ENCODE data around the gene NOP14. TPM values are rescaled to one million over a fixed set of nuclear protein-coding genes. Genes with fewer than 3 reads are reported as not detected.
A peak's percentile ranks its signal among the peaks of the same experiment; 100 is the strongest.

The NOP14 gene
- total RNA-seq, 1 donor, result 25.6 TPM

- DNase-seq (ENCODE audit: low read depth), result no peak
- no peak for TF ChIP-seq CTCF (IDR thresholded peaks at IDR 0.05; ENCODE audit: insufficient read depth, low read length)
- H3K4me3 ChIP-seq (ENCODE audit: low read depth, low read length), result no peak overlapping the region
Measured at GRCh38 chr4:2898001-2898400, 65.2 kb downstream of the NOP14 start.

GRCh38 chr4:2893772-2894171, 69.4 kb downstream of the NOP14 start:
- peak; percentile 77 for DNase-seq (ENCODE audit: low read depth)
- no peak overlapping the region for H3K4me3 ChIP-seq (ENCODE audit: low read depth, low read length)
- no peak for TF ChIP-seq CTCF (IDR thresholded peaks at IDR 0.05; ENCODE audit: insufficient read depth, low read length)

- peak; percentile 66 for DNase-seq (ENCODE audit: low read depth)
Measured at GRCh38 chr4:2891294-2891693, 71.9 kb downstream of the NOP14 start.

GRCh38 chr4:2888886-2889285, 74.3 kb downstream of the NOP14 start:
- no peak for DNase-seq (ENCODE audit: low read depth)
- no peak for TF ChIP-seq CTCF (IDR thresholded peaks at IDR 0.05; ENCODE audit: insufficient read depth, low read length)
- no peak overlapping the region for H3K4me3 ChIP-seq (ENCODE audit: low read depth, low read length)

More at GRCh38 chr4:2891294-2891693, 71.9 kb downstream of the NOP14 start:
- H3K4me3 ChIP-seq (ENCODE audit: low read depth, low read length), result no peak overlapping the region
- TF ChIP-seq CTCF (IDR thresholded peaks at IDR 0.05; ENCODE audit: insufficient read depth, low read length), result no peak

Other genes with a start within 250 kb of the NOP14 start
- 31.5 and 65.7 TPM in 2 replicates for gene TNIP2, start 207.1 kb downstream of the NOP14 start, total RNA-seq (ENCODE audit: low replicate concordance)
- gene SH3BP2, start 170.3 kb downstream of the NOP14 start, total RNA-seq (ENCODE audit: low replicate concordance), result 30.7 and 30.8 TPM in 2 replicates
- 168 and 591 TPM in 2 replicates for gene ADD1, start 119.6 kb downstream of the NOP14 start, total RNA-seq (ENCODE audit: low replicate concordance)
- gene GRK4, start 165 bp upstream of the NOP14 start, total RNA-seq (ENCODE audit: low replicate concordance), result 8.6 and 16.5 TPM in 2 replicates
- gene HTT-AS, start 111.1 kb upstream of the NOP14 start, total RNA-seq (ENCODE audit: low replicate concordance), result not detected in 2 replicates
- 33.2 and 49.9 TPM in 2 replicates for gene HTT, start 111.3 kb upstream of the NOP14 start, total RNA-seq (ENCODE audit: low replicate concordance)